ENCODE results near the gene TBX1. TPM values are rescaled to one million over a fixed set of nuclear protein-coding genes. Genes with fewer than 3 reads are reported as not detected.

TBX1 gene
- total RNA-seq, 1 donor from 2014 or later: not detected

- no peak for TF ChIP-seq CTCF (conservative IDR thresholded peaks at IDR 0.05)
Measured at GRCh38 chr22:19740586-19740985, 20.0 kb upstream of the TBX1 start.

GRCh38 chr22:19741053-19741452 is 19.5 kb upstream of the TBX1 start:
- no peak overlapping the region for H3K27ac Mint-ChIP-seq (ENCODE audit: unreplicated experiment)
- H3K27me3 Mint-ChIP-seq (ENCODE audit: low read depth): no peaks in the 10 kb centered on the region
- no peak overlapping the region for H3K4me3 Mint-ChIP-seq
- no peak for DNase-seq (ENCODE audit: low read depth, low spot score)
- H3K4me1 Mint-ChIP-seq: no peaks in the 10 kb centered on the region
- TF ChIP-seq CTCF (conservative IDR thresholded peaks at IDR 0.05): no peak
- no peaks in the 10 kb centered on the region for H3K9me3 Mint-ChIP-seq
- no peaks in the 10 kb centered on the region for H3K36me3 Mint-ChIP-seq (ENCODE audit: low read depth)

More at GRCh38 chr22:19740586-19740985, 20.0 kb upstream of the TBX1 start:
- Mint-ChIP-seq H3K4me3 (no peak overlapping the region), H3K27ac (ENCODE audit: unreplicated experiment) (no peak overlapping the region), H3K36me3 (ENCODE audit: low read depth) (no peaks in the 10 kb centered on the region), H3K4me1 (no peaks in the 10 kb centered on the region), H3K27me3 (ENCODE audit: low read depth) (no peaks in the 10 kb centered on the region), H3K9me3 (no peaks in the 10 kb centered on the region)
- DNase-seq (ENCODE audit: low read depth, low spot score): no peak

- no peaks in the 10 kb centered on the region for H3K9me3 Mint-ChIP-seq
- DNase-seq (ENCODE audit: low read depth, low spot score): no peak
- H3K27me3 Mint-ChIP-seq (ENCODE audit: low read depth): no peaks in the 10 kb centered on the region
- no peaks in the 10 kb centered on the region for H3K36me3 Mint-ChIP-seq (ENCODE audit: low read depth)
- no peak overlapping the region for H3K27ac Mint-ChIP-seq (ENCODE audit: unreplicated experiment)
- H3K4me1 Mint-ChIP-seq: no peaks in the 10 kb centered on the region
- no peak for TF ChIP-seq CTCF (conservative IDR thresholded peaks at IDR 0.05)
- H3K4me3 Mint-ChIP-seq: no peak overlapping the region
Measured at GRCh38 chr22:19742160-19743066, 18.2 kb upstream of the TBX1 start.

- no peak for TF ChIP-seq CTCF (conservative IDR thresholded peaks at IDR 0.05)
- Mint-ChIP-seq H3K4me3 (no peak overlapping the region), H3K36me3 (ENCODE audit: low read depth) (no peaks in the 10 kb centered on the region), H3K27ac (ENCODE audit: unreplicated experiment) (no peak overlapping the region), H3K4me1 (no peaks in the 10 kb centered on the region), H3K27me3 (ENCODE audit: low read depth) (peaks cover under 1% of the 10 kb centered on the region), H3K9me3 (no peaks in the 10 kb centered on the region)
- no peak for DNase-seq (ENCODE audit: low read depth, low spot score)
Measured at GRCh38 chr22:19743081-19743480, 17.5 kb upstream of the TBX1 start.

- no peaks in the 10 kb centered on the region for H3K4me1 Mint-ChIP-seq
- H3K27me3 Mint-ChIP-seq (ENCODE audit: low read depth): peaks cover 2% of the 10 kb centered on the region
- DNase-seq (ENCODE audit: low read depth, low spot score): no peak
- TF ChIP-seq CTCF (conservative IDR thresholded peaks at IDR 0.05): no peak
- H3K9me3 Mint-ChIP-seq: no peaks in the 10 kb centered on the region
- no peak overlapping the region for H3K27ac Mint-ChIP-seq (ENCODE audit: unreplicated experiment)
- H3K4me3 Mint-ChIP-seq: no peak overlapping the region
- H3K36me3 Mint-ChIP-seq (ENCODE audit: low read depth): no peaks in the 10 kb centered on the region
Measured at GRCh38 chr22:19743651-19744050, 16.9 kb upstream of the TBX1 start.
